Right lobe of liver (tissue), 4 donors: Measurements from ENCODE around the gene RAB6D.

Experiments
- CTCF ChIP-seq, 4 donors: fragments of 200-600 bp in 3 of 4; fragments of 450-650 bp in 1 of 4; IDR thresholded peaks; one replicate each; pipeline versions ENCODE4 v1.5.1 to v1.8.0; 2016 to 2022; ENCODE audit warnings: antibody characterized with exemption in 4 of 4, mild to moderate bottlenecking in 2 of 4
- POLR2A ChIP-seq: fragments of 450-650 bp; IDR thresholded peaks from one replicate; pipeline ENCODE4 v1.6.1; 2017; ENCODE audit warnings: antibody characterized with exemption, mild to moderate bottlenecking
- donor health status: DM: no; HTN: no; CAD: no.
- donor health status: DM: no; HTN: no; CAD: no.
- donor health status: DM: no; HTN: yes; CAD: no.

GRCh38 chr2:131402320-131403039, 38.5 kb upstream of the RAB6D start:
- TF ChIP-seq POLR2A (no peak), CTCF (IDR thresholded peaks at IDR 0.05) (no peak)
